Measurements from ENCODE around the gene EEF1AKMT1. TPM values are rescaled to one million over a fixed set of nuclear protein-coding genes. Genes with fewer than 3 reads are reported as not detected.

The EEF1AKMT1 gene
- total RNA-seq, 2 experiments from 2014 or later = 1.9 to 2.5 TPM

- Mint-ChIP-seq H3K9me3 (no peaks in the 10 kb centered on the region), H3K27me3 (no peaks in the 10 kb centered on the region), H3K27ac (no peak overlapping the region), H3K36me3 (ENCODE audit: low read depth) (peaks cover 27% of the 10 kb centered on the region), H3K4me1 (ENCODE audit: low read depth) (no peaks in the 10 kb centered on the region), H3K4me3 (no peak overlapping the region)
- intact Hi-C loops (cut with DNase I, micrococcal nuclease) = no loop called here
- no peaks in the 10 kb centered on the region for H3K4me1 ChIP-seq (ENCODE audit: insufficient read depth, low read length)
- ChIA-PET POLR2A (no interaction called here), CTCF (no interaction called here)
- H3K4me3 ChIP-seq (ENCODE audit: low read length) = no peak overlapping the region
- no peak for DNase-seq
- H3K27ac ChIP-seq (ENCODE audit: low read depth in 1 of 2, low read length in 2 of 2) = no peak overlapping the region
- TF ChIP-seq CTCF (IDR thresholded peaks at IDR 0.05) = no peak
- no peaks in the 10 kb centered on the region for H3K9me3 ChIP-seq (ENCODE audit: control insufficient read depth in 1 of 2, insufficient read depth in 1 of 2, low read length in 2 of 2)
- H3K36me3 ChIP-seq (ENCODE audit: insufficient read depth, low read length) = no peaks in the 10 kb centered on the region
- no peaks in the 10 kb centered on the region for H3K27me3 ChIP-seq (ENCODE audit: control insufficient read depth in 1 of 2, insufficient read depth in 2 of 2, low read length in 2 of 2)
- ATAC-seq (ENCODE audit: poor library complexity) = no peak
Observed at GRCh38 chr13:20679879-20680278, 93.9 kb downstream of the EEF1AKMT1 start.

Other genes starting within 250 kb of the EEF1AKMT1 start
- 1 to 10 TPM; 7.9 to 8.0 TPM for gene CRYL1, start 248.1 kb downstream of the EEF1AKMT1 start, total RNA-seq
- gene IFT88, start 206.8 kb downstream of the EEF1AKMT1 start, total RNA-seq = 1 to 10 TPM; 9.0 to 9.5 TPM
- under 1 TPM in 1 of 2 experiments, not detected in 1; 0.47 TPM for gene IL17D, start 70.3 kb downstream of the EEF1AKMT1 start, total RNA-seq
- gene XPO4, start 128.8 kb upstream of the EEF1AKMT1 start, total RNA-seq = 10 to 100 TPM; 22.5 to 22.7 TPM